ENCODE measurements around the gene ELMO1. TPM values are rescaled to one million over a fixed set of nuclear protein-coding genes. Genes with fewer than 3 reads are reported as not detected.

Gene ELMO1
- total RNA-seq, 1 experiment from 2014 or later = 7.8 TPM

GRCh38 chr7:37482953-37483352 is 34.3 kb upstream of the ELMO1 start:
- H2BK12ac ChIP-seq (ENCODE audit: insufficient read length, low read depth, low read length) = no peak overlapping the region
- peaks cover 8% of the 10 kb centered on the region; the same call in 1 of the 2 replicates for H3K4me1 ChIP-seq (ENCODE audit: insufficient read depth, low read length)
- H3K27ac ChIP-seq (ENCODE audit: insufficient read length, low read depth, low read length) = no peak overlapping the region
- H4K20me1 ChIP-seq (ENCODE audit: control insufficient read depth, insufficient read depth, insufficient read length) = no peaks in the 10 kb centered on the region
- Mint-ChIP-seq H3K27me3 (ENCODE audit: low read depth) (no peaks in the 10 kb centered on the region), H3K9me3 (peaks cover 7% of the 10 kb centered on the region in 2 experiments), H3K36me3 (ENCODE audit: insufficient read depth in 1 of 3, low read depth in 3 of 3) (peaks cover 0 to 11% (median 7%) of the 10 kb centered on the region in 3 experiments; a peak in 4 of 7 replicates), H3K27ac (no peak overlapping the region), H3K4me3 (no peak overlapping the region), H3K4me1 (peaks cover 11 to 12% of the 10 kb centered on the region in 2 experiments)
- no peak overlapping the region for H4K5ac ChIP-seq (ENCODE audit: insufficient read length, low read depth, low read length)
- H3K4ac ChIP-seq (ENCODE audit: low read depth, low read length) = no peak overlapping the region
- no peak overlapping the region for H3K9ac ChIP-seq (ENCODE audit: extremely low read depth, insufficient read length, low read length)
- H2BK120ac ChIP-seq (ENCODE audit: low read depth, low read length, poor library complexity, severe bottlenecking) = no peak overlapping the region
- H3T11ph ChIP-seq (ENCODE audit: low read length) = no peak overlapping the region
- no peak overlapping the region for H2AFZ ChIP-seq (ENCODE audit: low read length)
- no peak for DNase-seq
- H2BK15ac ChIP-seq (ENCODE audit: low read depth, low read length) = no peak overlapping the region
- H3K56ac ChIP-seq (ENCODE audit: insufficient read length, low read depth, low read length) = no peak overlapping the region
- no CpG with 5 or more reads among the region's 2 CpGs for WGBS (ENCODE audit: extremely low coverage, insufficient read length, low lambda C conversion rate)
- no peaks in the 10 kb centered on the region for H3K23me2 ChIP-seq (ENCODE audit: insufficient read length, low read depth, low read length, poor library complexity, severe bottlenecking)
- no peak overlapping the region for H4K91ac ChIP-seq (ENCODE audit: insufficient read length, low read depth, low read length)
- no peak overlapping the region for H3K23ac ChIP-seq (ENCODE audit: insufficient read length, low read depth, low read length)
- no peak overlapping the region for H3K14ac ChIP-seq (ENCODE audit: insufficient read depth, low read length)
- H2AK5ac ChIP-seq (ENCODE audit: insufficient read length, low read length) = no peak overlapping the region
- H3K9me3 ChIP-seq (ENCODE audit: control insufficient read depth, low read depth, low read length) = no peaks in the 10 kb centered on the region
- H2BK20ac ChIP-seq (ENCODE audit: low read depth, low read length, poor library complexity, severe bottlenecking) = no peak overlapping the region
- H3K79me2 ChIP-seq (ENCODE audit: insufficient read depth, low read length) = no peaks in the 10 kb centered on the region
- no peak for TF ChIP-seq CTCF (conservative IDR thresholded peaks at IDR 0.05)
- no peak overlapping the region for H3K18ac ChIP-seq (ENCODE audit: insufficient read length, low read depth, low read length)
- H4K8ac ChIP-seq (replicated peaks; ENCODE audit: insufficient read length, low read depth, low read length) = no peak overlapping the region
- no peak overlapping the region for H2BK5ac ChIP-seq (ENCODE audit: insufficient read length, low read length)
- no peaks in the 10 kb centered on the region for H3K27me3 ChIP-seq (ENCODE audit: insufficient read depth, low read length)
- H3K4me2 ChIP-seq (ENCODE audit: insufficient read depth, insufficient read length, low read length) = no peak overlapping the region
- H3K79me1 ChIP-seq (ENCODE audit: insufficient read depth, low read depth, low read length, poor library complexity, severe bottlenecking) = no peaks in the 10 kb centered on the region
